Adrenal gland (tissue), 12 donors: ENCODE results near the gene EIF3M. TPM values are rescaled to one million over a fixed set of nuclear protein-coding genes. Genes with fewer than 3 reads are reported as not detected.
A peak's percentile ranks its signal among the peaks of the same experiment; 100 is the strongest.
"Not testable (repeated sequence)": the region's sequence is repeated elsewhere in the genome, so short reads cannot be mapped to it uniquely, and the experiment has no call there.

ENCODE experiments used
- DNase-seq, 7 donors: peaks; one replicate each; pipeline ENCODE4 v3.0.0-alpha.2; 2019 to 2020
- H3K27ac ChIP-seq, 5 donors: fragments of 200-600 bp; sonication (generic) in 4 of 5; 1 replicate in 3 of 5; 2 replicates in 2 of 5; pipeline versions ENCODE4 v1.5.1 to v1.8.0; 2016 to 2020; ENCODE audit warnings: mild to moderate bottlenecking in 1 of 5
- H3K27me3 ChIP-seq: fragments of 200-600 bp; 2 replicates; pipeline ENCODE4 v1.8.0; 2021
- H3K36me3 ChIP-seq, 2 donors: fragments of 200-600 bp; replicated peaks in 1 of 2; 1 replicate in 1 of 2; 2 replicates in 1 of 2; pipeline versions ENCODE4 v1.5.1 to v1.8.0; 2018 to 2022
- H3K4me1 ChIP-seq, 2 donors: fragments of 200-600 bp; replicated peaks in 1 of 2; 1 replicate in 1 of 2; 2 replicates in 1 of 2; pipeline versions ENCODE4 v1.5.1 to v1.8.0; 2018 to 2021
- H3K4me3 ChIP-seq, 4 donors: fragments of 200-600 bp; sonication (generic) in 3 of 4; one replicate each; pipeline ENCODE4 v1.5.1; 2016 to 2018
- H3K9me3 ChIP-seq, 3 donors: fragments of 200-600 bp; sonication (generic) in 1 of 3; replicated peaks in 1 of 3; 1 replicate in 2 of 3; 2 replicates in 1 of 3; pipeline versions ENCODE4 v1.5.1 to v1.8.0; 2016 to 2021
- CTCF ChIP-seq, 6 experiments: fragments of 450-650 bp in 4 of 6; fragments of 200-600 bp in 2 of 6; sonication (generic) in 1 of 6; IDR thresholded peaks; 1 replicate in 5 of 6; 2 replicates in 1 of 6; pipeline versions ENCODE4 v1.5.1 to v1.8.0; 2016 to 2021; ENCODE audit warnings: antibody characterized with exemption in 6 of 6, mild to moderate bottlenecking in 2 of 6, moderate library complexity in 1 of 6
- POLR2A ChIP-seq, 2 donors: fragments of 450-650 bp; IDR thresholded peaks; one replicate each; pipeline ENCODE4 v1.6.1; 2017; ENCODE audit warnings: antibody characterized with exemption in 2 of 2, mild to moderate bottlenecking in 2 of 2, moderate library complexity in 1 of 2
- WGBS, 4 donors: extraction: QIAGEN DNeasy Blood & Tissue Kit in 2 of 4; methylation state at CpG; one replicate each; pipeline versions ENCODE4 v1.1.5 to v1.1.7; 2013 to 2017; 5-methylcytosine and 5-hydroxymethylcytosine counted together
- intact Hi-C, 2 donors: fragments of 100-400 bp; cut with DNase I; formaldehyde crosslinking; loops; one replicate each; pipeline versions ENCODE4 v1.14.1 to v1.15.0; 2022 to 2023
- polyA plus RNA-seq, 3 donors: library from polyadenylated mRNA; stranded (reverse); fragments of 200-250 nt in 2 of 3; fragments of 350-450 nt in 1 of 3; fragmentation: Illumina TruSeq in 1 of 3; extraction: RNeasy Lipid Tissue Mini Kit (QIAGEN cat#74804) in 1 of 3; gene quantifications; one replicate each; pipeline ENCODE4 v1.2.3, GENCODE V29; 2013 to 2014
- total RNA-seq, 9 donors: library from RNA; depleted of rRNA in 4 of 9; stranded (reverse); fragments of >200 nt in 4 of 9; fragments of 120-200 nt in 1 of 9; fragmentation: NEBNext Ultra II Directional in 1 of 9; extraction: Animal tissue kit (Norgen Biotek cat#: 25700) in 1 of 9; gene quantifications; one replicate each; pipeline versions ENCODE4 v1.1.0 to v1.2.4, GENCODE V29; 2013 to 2023
- donor health status: healthy with polysubstance abuse.
- donor health status: Bipolar disorder and iron deficiency.
- donor health status: DM: yes; HTN: yes; CAD: no.
- donor health status: DM: no; HTN: no; CAD: no.
- donor health status: DM: no; HTN: no; CAD: no.
- donor health status: DM: yes; HTN: yes; CAD: no.

EIF3M gene
- total and polyA plus RNA-seq, 12 donors, result 174 to 761 (median 311) TPM

DNA sequence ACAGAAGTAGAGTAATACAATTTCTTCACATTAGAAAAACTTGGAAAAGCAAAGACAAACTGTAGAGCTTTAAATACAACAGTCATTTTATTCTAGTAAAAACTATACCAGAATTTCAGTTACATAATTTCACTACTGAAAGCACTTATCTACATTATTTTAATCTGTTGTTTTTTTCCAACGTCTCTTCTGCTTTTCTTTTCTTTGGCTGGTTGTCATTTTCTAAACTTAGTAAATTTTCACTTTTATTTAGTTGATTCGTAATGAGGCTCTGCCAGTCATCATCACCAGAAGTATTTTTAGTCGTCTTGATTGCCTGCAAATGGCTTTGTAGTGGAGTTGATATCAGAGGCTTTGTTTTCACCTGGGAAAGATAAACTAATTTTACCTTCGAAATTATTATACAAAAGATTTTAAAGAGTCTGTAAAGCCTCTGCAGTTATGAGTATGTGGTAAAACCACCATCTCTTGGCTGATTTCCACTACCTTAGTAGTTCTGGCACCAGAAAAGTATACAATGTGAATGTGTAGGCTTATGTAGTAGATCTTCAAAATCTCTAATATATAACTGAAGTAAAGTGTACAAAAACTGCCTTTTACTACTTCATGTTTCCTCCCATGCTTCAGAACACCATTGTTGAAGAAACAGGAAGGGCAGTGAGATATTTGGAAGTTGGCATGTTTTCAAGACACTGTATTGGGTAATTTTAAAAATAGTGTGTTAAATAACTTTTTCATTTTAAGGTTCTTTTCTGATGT lies 19.2 kb downstream of the EIF3M start:
- Histone ChIP-seq H3K4me3 (no peak overlapping the region), H3K4me1 (peaks cover 9 to 30% of the 10 kb centered on the region in 2 donors), H3K9me3 (no peaks in the 10 kb centered on the region), H3K27ac (peak overlapping the region in 1 of 5 donors; percentile 8), H3K27me3 (no peaks in the 10 kb centered on the region), H3K36me3 (peaks cover 0 to 49% of the 10 kb centered on the region in 2 donors)
- intact Hi-C loops, result no loop called here
- WGBS, 4 donors, result 37 to 45% (median 42%) methylated on average over 4 of the region's 4 CpGs
- TF ChIP-seq POLR2A (IDR thresholded peaks at IDR 0.05) (no peak), CTCF (IDR thresholded peaks at IDR 0.05) (no peak)
- DNase-seq, result no peak

DNA sequence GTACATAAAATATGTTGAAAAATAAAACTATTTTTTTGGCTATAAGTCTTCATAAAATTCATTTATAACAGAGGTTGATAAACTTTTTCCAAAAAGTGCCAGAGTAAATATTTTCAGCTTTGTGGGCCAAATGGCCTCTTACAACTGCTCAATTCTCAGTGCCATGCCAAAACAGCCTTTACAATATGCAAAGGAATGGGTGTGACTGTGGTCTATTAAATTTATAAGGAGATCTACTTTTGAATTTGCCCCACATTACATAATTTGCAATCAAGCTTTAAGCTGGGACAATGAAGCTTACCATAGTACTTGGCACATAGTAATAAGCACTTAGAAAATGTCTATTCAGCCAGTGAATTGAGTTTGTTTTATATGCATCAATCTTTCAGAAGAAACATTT lies 22.6 kb downstream of the EIF3M start:
- Histone ChIP-seq H3K36me3 (peaks cover 0 to 28% of the 10 kb centered on the region in 2 donors), H3K27ac (no peak overlapping the region), H3K9me3 (no peaks in the 10 kb centered on the region), H3K4me1 (peaks cover 9 to 18% of the 10 kb centered on the region in 2 donors), H3K27me3 (no peaks in the 10 kb centered on the region), H3K4me3 (no peak overlapping the region)
- intact Hi-C loops, result no loop called here
- TF ChIP-seq CTCF (IDR thresholded peaks at IDR 0.05), result no peak
- TF ChIP-seq POLR2A (IDR thresholded peaks at IDR 0.05), result no peak
- DNase-seq, result no peak

GRCh38 chr11:32608826-32609225 lies 25.2 kb downstream of the EIF3M start:
- intact Hi-C loops, H3K4me3 ChIP-seq, H3K4me1 ChIP-seq, H3K27me3 ChIP-seq, H3K9me3 ChIP-seq, DNase-seq, H3K27ac ChIP-seq: not testable (repeated sequence)
- H3K36me3 ChIP-seq, result peaks cover 0 to 16% of the 10 kb centered on the region in 2 donors
- 98 to 100% (median 98%) methylated on average over 4 of the region's 4 CpGs for WGBS, 4 donors

DNA sequence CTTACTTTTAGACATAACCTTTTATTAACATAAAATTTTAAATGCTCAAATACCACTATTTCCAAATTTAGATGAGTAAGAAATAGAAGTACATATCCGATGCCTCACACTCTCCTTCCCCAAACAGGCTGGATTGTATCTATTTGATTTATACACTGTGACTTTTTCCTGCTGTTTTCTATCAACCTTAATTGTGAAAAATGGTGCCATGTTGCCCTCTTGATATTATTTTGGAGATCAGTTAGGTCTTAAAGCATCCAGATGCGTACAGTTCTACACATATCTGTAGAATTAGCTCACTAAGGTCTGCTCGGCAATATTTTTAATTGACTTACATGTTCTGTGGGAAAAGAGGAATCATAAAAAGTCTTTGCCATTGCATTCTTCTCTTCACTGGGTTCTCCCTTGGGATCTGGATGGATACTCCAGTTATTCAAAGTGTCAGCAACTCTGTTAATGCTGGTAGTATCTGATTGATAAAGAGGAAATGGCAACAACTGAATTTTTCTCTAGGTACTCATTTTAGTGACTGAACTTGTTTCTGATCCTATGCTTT lies 27.2 kb downstream of the EIF3M start:
- intact Hi-C loops, result no loop called here
- no peaks in the 10 kb centered on the region for H3K9me3 ChIP-seq
- TF ChIP-seq CTCF (IDR thresholded peaks at IDR 0.05), result no peak
- no peak for TF ChIP-seq POLR2A (IDR thresholded peaks at IDR 0.05)
- no peak for DNase-seq
- H3K27me3 ChIP-seq, result no peaks in the 10 kb centered on the region
- WGBS, 4 donors, result 86 to 88% (median 87%) methylated on average over 3 of the region's 3 CpGs
- H3K4me1 ChIP-seq, result peaks cover 0 to 6% of the 10 kb centered on the region in 2 donors
- no peak overlapping the region for H3K4me3 ChIP-seq
- H3K27ac ChIP-seq, result no peak overlapping the region
- H3K36me3 ChIP-seq, result no peaks in the 10 kb centered on the region
